Activated T-cell treated with anti-CD3 and anti-CD28 coated beads, Interleukin-2, amount 50 U/mL, for 24 hours (primary cell): ENCODE data around the gene PTGR2.

ENCODE experiments used
- DNase-seq: peaks from one replicate; pipeline ENCODE4 v3.0.0-alpha.2; 2020
- H3K27ac Mint-ChIP-seq: 2 replicates; pipeline ENCODE4 v1.8.0; 2020; ENCODE audit warnings: mild to moderate bottlenecking, mixed read lengths
- H3K27me3 Mint-ChIP-seq: 2 replicates; pipeline ENCODE4 v1.8.0; 2020; ENCODE audit warnings: mixed read lengths
- H3K36me3 Mint-ChIP-seq: 2 replicates; pipeline ENCODE4 v1.8.0; 2020; ENCODE audit warnings: low read depth, mixed read lengths
- H3K4me1 Mint-ChIP-seq: 2 replicates; pipeline ENCODE4 v1.8.0; 2020; ENCODE audit warnings: low read depth, mixed read lengths
- H3K4me3 Mint-ChIP-seq: 2 replicates; pipeline ENCODE4 v1.8.0; 2020; ENCODE audit warnings: mild to moderate bottlenecking, moderate library complexity, mixed read lengths
- H3K9me3 Mint-ChIP-seq: 2 replicates; pipeline ENCODE4 v1.8.0; 2020; ENCODE audit warnings: mixed read lengths

Gene PTGR2

GRCh38 chr14:73851567-73852382, at the start of gene PTGR2:
PTGR2 (plus strand) TSS chr14:73851831; CDS start chr14:73858863, 7,032 bp downstream.
- H3K36me3 Mint-ChIP-seq: peaks cover 8% of the 10 kb centered on the region
- peaks cover 27% of the 10 kb centered on the region for H3K4me1 Mint-ChIP-seq
- H3K27me3 Mint-ChIP-seq: no peaks in the 10 kb centered on the region
- H3K27ac Mint-ChIP-seq: peak within 1 kb of the TSS; percentile 99
- peak within 1 kb of the TSS; percentile 97 for H3K4me3 Mint-ChIP-seq
- no peaks in the 10 kb centered on the region for H3K9me3 Mint-ChIP-seq
- DNase-seq: peak; percentile 89

- H3K4me3 Mint-ChIP-seq: no peak overlapping the region
- no peak overlapping the region for H3K27ac Mint-ChIP-seq
- no peaks in the 10 kb centered on the region for H3K27me3 Mint-ChIP-seq
- no peaks in the 10 kb centered on the region for H3K9me3 Mint-ChIP-seq
- no peaks in the 10 kb centered on the region for H3K4me1 Mint-ChIP-seq
- DNase-seq: no peak
- no peaks in the 10 kb centered on the region for H3K36me3 Mint-ChIP-seq
Measured at GRCh38 chr14:73802431-73803188, 49.0 kb upstream of the PTGR2 start.

- H3K4me3 Mint-ChIP-seq: no peak overlapping the region
- no peaks in the 10 kb centered on the region for H3K27me3 Mint-ChIP-seq
- no peak for DNase-seq
- H3K36me3 Mint-ChIP-seq: no peaks in the 10 kb centered on the region
- no peak overlapping the region for H3K27ac Mint-ChIP-seq
- H3K9me3 Mint-ChIP-seq: no peaks in the 10 kb centered on the region
- no peaks in the 10 kb centered on the region for H3K4me1 Mint-ChIP-seq
Measured at GRCh38 chr14:73804636-73805035, 47.0 kb upstream of the PTGR2 start.

GRCh38 chr14:73807457-73807856, 44.2 kb upstream of the PTGR2 start:
- no peak overlapping the region for H3K4me3 Mint-ChIP-seq
- H3K9me3 Mint-ChIP-seq: no peaks in the 10 kb centered on the region
- H3K4me1 Mint-ChIP-seq: peaks cover 8% of the 10 kb centered on the region
- no peak overlapping the region for H3K27ac Mint-ChIP-seq
- no peak for DNase-seq
- H3K27me3 Mint-ChIP-seq: no peaks in the 10 kb centered on the region
- H3K36me3 Mint-ChIP-seq: no peaks in the 10 kb centered on the region

- no peak overlapping the region for H3K27ac Mint-ChIP-seq
- no peaks in the 10 kb centered on the region for H3K27me3 Mint-ChIP-seq
- H3K9me3 Mint-ChIP-seq: no peaks in the 10 kb centered on the region
- no peak overlapping the region for H3K4me3 Mint-ChIP-seq
- H3K36me3 Mint-ChIP-seq: no peaks in the 10 kb centered on the region
- peaks cover 12% of the 10 kb centered on the region for H3K4me1 Mint-ChIP-seq
- DNase-seq: no peak
Measured at GRCh38 chr14:73809391-73809790, 42.2 kb upstream of the PTGR2 start.

GRCh38 chr14:73810478-73811163, 41.0 kb upstream of the PTGR2 start:
- Mint-ChIP-seq H3K4me3 (no peak overlapping the region), H3K4me1 (peaks cover 14% of the 10 kb centered on the region), H3K27me3 (no peaks in the 10 kb centered on the region), H3K9me3 (no peaks in the 10 kb centered on the region), H3K27ac (no peak overlapping the region), H3K36me3 (no peaks in the 10 kb centered on the region)
- DNase-seq: no peak

- Mint-ChIP-seq H3K27ac (peak overlapping the region; percentile 6), H3K4me1 (peaks cover 14% of the 10 kb centered on the region), H3K27me3 (no peaks in the 10 kb centered on the region), H3K4me3 (no peak overlapping the region), H3K36me3 (no peaks in the 10 kb centered on the region), H3K9me3 (no peaks in the 10 kb centered on the region)
- DNase-seq: no peak
Measured at GRCh38 chr14:73811164-73811503, 40.5 kb upstream of the PTGR2 start.

- Mint-ChIP-seq H3K4me3 (no peak overlapping the region), H3K4me1 (peaks cover 14% of the 10 kb centered on the region), H3K36me3 (no peaks in the 10 kb centered on the region), H3K27ac (peak overlapping the region; percentile 61), H3K9me3 (no peaks in the 10 kb centered on the region), H3K27me3 (no peaks in the 10 kb centered on the region)
- DNase-seq: no peak
Measured at GRCh38 chr14:73814153-73814552, 37.5 kb upstream of the PTGR2 start.

- Mint-ChIP-seq H3K36me3 (no peaks in the 10 kb centered on the region), H3K27me3 (no peaks in the 10 kb centered on the region), H3K4me1 (peaks cover 12% of the 10 kb centered on the region), H3K27ac (no peak overlapping the region), H3K9me3 (no peaks in the 10 kb centered on the region), H3K4me3 (no peak overlapping the region)
- no peak for DNase-seq
Measured at GRCh38 chr14:73815849-73816248, 35.8 kb upstream of the PTGR2 start.

GRCh38 chr14:73816393-73816816, 35.2 kb upstream of the PTGR2 start:
- Mint-ChIP-seq H3K4me3 (no peak overlapping the region), H3K4me1 (peaks cover 7% of the 10 kb centered on the region), H3K27me3 (no peaks in the 10 kb centered on the region), H3K9me3 (no peaks in the 10 kb centered on the region), H3K36me3 (no peaks in the 10 kb centered on the region), H3K27ac (no peak overlapping the region)
- DNase-seq: no peak

- Mint-ChIP-seq H3K27me3 (no peaks in the 10 kb centered on the region), H3K27ac (no peak overlapping the region), H3K4me3 (no peak overlapping the region), H3K9me3 (no peaks in the 10 kb centered on the region), H3K4me1 (peaks cover 6% of the 10 kb centered on the region), H3K36me3 (no peaks in the 10 kb centered on the region)
- DNase-seq: no peak
Measured at GRCh38 chr14:73817020-73817655, 34.5 kb upstream of the PTGR2 start.

GRCh38 chr14:73818821-73819220, 32.8 kb upstream of the PTGR2 start:
- Mint-ChIP-seq H3K9me3 (no peaks in the 10 kb centered on the region), H3K4me3 (no peak overlapping the region), H3K36me3 (no peaks in the 10 kb centered on the region), H3K27ac (no peak overlapping the region), H3K4me1 (peaks cover 6% of the 10 kb centered on the region), H3K27me3 (no peaks in the 10 kb centered on the region)
- no peak for DNase-seq

GRCh38 chr14:73820631-73821030, 31.0 kb upstream of the PTGR2 start:
- DNase-seq: no peak
- Mint-ChIP-seq H3K27ac (no peak overlapping the region), H3K36me3 (no peaks in the 10 kb centered on the region), H3K4me3 (no peak overlapping the region), H3K27me3 (no peaks in the 10 kb centered on the region), H3K9me3 (no peaks in the 10 kb centered on the region), H3K4me1 (peaks cover under 1% of the 10 kb centered on the region)

GRCh38 chr14:73823339-73823885, 28.2 kb upstream of the PTGR2 start:
- H3K36me3 Mint-ChIP-seq: no peaks in the 10 kb centered on the region
- peaks cover 3% of the 10 kb centered on the region for H3K4me1 Mint-ChIP-seq
- H3K27ac Mint-ChIP-seq: no peak overlapping the region
- no peaks in the 10 kb centered on the region for H3K9me3 Mint-ChIP-seq
- H3K4me3 Mint-ChIP-seq: no peak overlapping the region
- H3K27me3 Mint-ChIP-seq: no peaks in the 10 kb centered on the region
- no peak for DNase-seq
